OCI-LY7 (cell line): ENCODE results near the gene GNE. TPM values are rescaled to one million over a fixed set of nuclear protein-coding genes. Genes with fewer than 3 reads are reported as not detected.

Experiments used
- BruUV-seq: library from RNA; stranded (reverse); fragments of 400-500 nt; replicated peaks from 2 replicates; lab custom pipeline; 2021; lab: Mats Ljungman, UMichigan
- CTCF ChIA-PET: fragments of 300-600 bp; sonication (Branson Sonifier 250); formaldehyde crosslinking; loops from one replicate; lab custom pipeline; 2022; ENCODE audit warnings: antibody characterized with exemption; ENCODE audit not compliant: unreplicated experiment; lab: Charles Lee
- POLR2A ChIA-PET: fragments of 300-600 bp; sonication (Branson Sonifier 250); formaldehyde crosslinking; loops from one replicate; lab custom pipeline; 2022; ENCODE audit warnings: antibody characterized with exemption; lab: Charles Lee
- DNase-seq: peaks from one replicate; pipeline ENCODE4 v3.0.0-alpha.2; 2015; ENCODE audit warnings: low spot score
- H2AFZ ChIP-seq: fragments of 200-600 bp; sonication (generic), shearing (Covaris generic); 2 replicates; pipeline ENCODE4 v1.6.1; 2014; ENCODE audit warnings: mild to moderate bottlenecking, antibody characterized with exemption, low read length, moderate library complexity
- H3K27ac ChIP-seq: fragments of 200-600 bp; sonication (generic); 2 replicates; pipeline ENCODE4 v1.5.1; 2014; ENCODE audit warnings: mixed run types, low read depth, mild to moderate bottlenecking, moderate library complexity, low read length, inconsistent platforms; ENCODE audit not compliant: poor library complexity, severe bottlenecking
- H3K36me3 ChIP-seq: fragments of 200-600 bp; sonication (generic); 2 replicates; pipeline ENCODE4 v1.6.1; 2014; ENCODE audit warnings: mild to moderate bottlenecking, antibody characterized with exemption, low read length, moderate library complexity, mixed read lengths; ENCODE audit not compliant: insufficient read depth
- H3K4me1 ChIP-seq: fragments of 200-600 bp; sonication (generic); 2 replicates; pipeline ENCODE4 v1.5.1; 2014; ENCODE audit warnings: mild to moderate bottlenecking, low read length; ENCODE audit not compliant: insufficient read depth, poor library complexity, severe bottlenecking
- H3K4me2 ChIP-seq: fragments of 200-600 bp; sonication (generic); 2 replicates; pipeline ENCODE4 v1.6.1; 2014; ENCODE audit warnings: mild to moderate bottlenecking, low read length
- H3K4me3 ChIP-seq: fragments of 200-600 bp; sonication (generic); 2 replicates; pipeline ENCODE4 v1.5.1; 2014; ENCODE audit warnings: mild to moderate bottlenecking, low read depth, low read length; ENCODE audit not compliant: poor library complexity, severe bottlenecking
- H3K79me2 ChIP-seq: fragments of 200-600 bp; sonication (generic); 2 replicates; pipeline ENCODE4 v1.6.1; 2016; ENCODE audit warnings: low read depth, mild to moderate bottlenecking, low read length, moderate library complexity, mixed read lengths; ENCODE audit not compliant: insufficient read depth
- H3K9me2 ChIP-seq: fragments of 200-600 bp; sonication (generic); 2 replicates; pipeline ENCODE4 v1.6.1; 2016; ENCODE audit warnings: mild to moderate bottlenecking, low read length, mixed read lengths; ENCODE audit not compliant: insufficient read depth
- H3K9me3 ChIP-seq: fragments of 200-600 bp; sonication (generic); 2 replicates; pipeline ENCODE4 v1.6.1; 2014; ENCODE audit warnings: mild to moderate bottlenecking, mixed run types, low read length, mixed read lengths
- H4K20me1 ChIP-seq: fragments of 200-600 bp; sonication (generic); 2 replicates; pipeline ENCODE4 v1.6.1; 2014; ENCODE audit warnings: mild to moderate bottlenecking, antibody characterized with exemption, low read length, moderate library complexity, mixed read lengths; ENCODE audit not compliant: insufficient read depth
- CTCF ChIP-seq: fragments of 200-600 bp; sonication (generic); conservative IDR thresholded peaks from 2 replicates; pipeline ENCODE4 v1.5.1; 2014; ENCODE audit warnings: mild to moderate bottlenecking, antibody characterized with exemption, low read length, moderate library complexity, mixed read lengths
- EZH2phosphoT487 ChIP-seq: fragments of 200-600 bp; sonication (generic); IDR thresholded peaks from 2 replicates; pipeline ENCODE4 v1.6.1; 2018; ENCODE audit warnings: low read depth, borderline replicate concordance, mild to moderate bottlenecking, mixed run types, antibody characterized with exemption, low read length, moderate library complexity, mixed read lengths
- intact Hi-C: fragments of 100-400 bp; cut with micrococcal nuclease; formaldehyde crosslinking; loops from one replicate; pipeline ENCODE4 v1.10.0; 2022; ENCODE audit not compliant: unreplicated experiment
- total RNA-seq, 2 experiments: library from RNA; depleted of rRNA in 1 of 2; stranded (reverse); fragments of >200 nt in 1 of 2; shearing (Covaris generic) in 1 of 2; gene quantifications; 2 replicates each; pipeline ENCODE4 v1.2.3, GENCODE V29; 2014 to 2022

Gene GNE
- total RNA-seq, 2 experiments from 2014 or later = 15.5 to 27.7 TPM

GRCh38 chr9:36194326-36195000 is 63.8 kb downstream of the GNE start:
- CTCF ChIA-PET = no interaction called here
- H3K79me2 ChIP-seq = peaks cover 65% of the 10 kb centered on the region
- no peaks in the 10 kb centered on the region for H3K9me3 ChIP-seq
- BruUV-seq = no TSS peak
- H3K4me2 ChIP-seq = peak overlapping the region; percentile 10; the same call in 1 of the 2 replicates
- TF ChIP-seq EZH2phosphoT487 (no peak), CTCF (no peak)
- POLR2A ChIA-PET = no interaction called here
- H3K9me2 ChIP-seq = no peaks in the 10 kb centered on the region
- H2AFZ ChIP-seq = no peak overlapping the region
- H3K36me3 ChIP-seq = peaks cover 65% of the 10 kb centered on the region
- H3K4me1 ChIP-seq = peaks cover 34% of the 10 kb centered on the region
- DNase-seq = no peak
- no peak overlapping the region for H3K4me3 ChIP-seq
- intact Hi-C loops = loop anchor here (5.0 kb wide), 1 partner anchor 48 kb away; no protein-coding TSS in a partner anchor
- H4K20me1 ChIP-seq = peaks cover 32% of the 10 kb centered on the region
- no peak overlapping the region for H3K27ac ChIP-seq

- ChIA-PET POLR2A (interaction anchor here (0.7 to 3.9 kb wide), 2 partner anchors 13 to 332 kb away, joined by 3 to 17 read pairs; no protein-coding TSS in a partner anchor), CTCF (no interaction called here)
- peak overlapping the region; percentile 92 for H3K4me3 ChIP-seq
- H3K9me3 ChIP-seq = no peaks in the 10 kb centered on the region
- DNase-seq = no peak
- H3K9me2 ChIP-seq = no peaks in the 10 kb centered on the region
- peaks cover 65% of the 10 kb centered on the region for H3K79me2 ChIP-seq
- intact Hi-C loops = loop anchor here (5.0 kb wide), 1 partner anchor 49 kb away; no protein-coding TSS in a partner anchor
- no TSS peak for BruUV-seq
- H3K36me3 ChIP-seq = peaks cover 51% of the 10 kb centered on the region
- H2AFZ ChIP-seq = no peak overlapping the region
- H4K20me1 ChIP-seq = peaks cover 32% of the 10 kb centered on the region
- peak overlapping the region; percentile 97 for H3K4me2 ChIP-seq
- no peak overlapping the region for H3K27ac ChIP-seq
- TF ChIP-seq EZH2phosphoT487 (no peak), CTCF (no peak)
- peaks cover 34% of the 10 kb centered on the region for H3K4me1 ChIP-seq
Measured at GRCh38 chr9:36193023-36193422, 65.2 kb downstream of the GNE start.

GRCh38 chr9:36192196-36192595 is 66.1 kb downstream of the GNE start:
- no TSS peak for BruUV-seq
- POLR2A ChIA-PET = interaction anchor here (0.6 to 3.9 kb wide), 3 partner anchors 9 to 297 kb away, joined by 3 to 18 read pairs (median 17); no protein-coding TSS in a partner anchor

More at GRCh38 chr9:36192196-36192595, 66.1 kb downstream of the GNE start:
- intact Hi-C loops = loop anchor here (5.0 kb wide), 1 partner anchor 50 kb away; no protein-coding TSS in a partner anchor
- peak overlapping the region; percentile 97 for H3K4me2 ChIP-seq
- peaks cover 43% of the 10 kb centered on the region for H3K36me3 ChIP-seq
- H2AFZ ChIP-seq = no peak overlapping the region
- no peaks in the 10 kb centered on the region for H3K9me2 ChIP-seq
- DNase-seq = peak; percentile 30
- H3K4me3 ChIP-seq = peak overlapping the region; percentile 92
- H3K79me2 ChIP-seq = peaks cover 60% of the 10 kb centered on the region
- no peak overlapping the region for H3K27ac ChIP-seq
- H3K9me3 ChIP-seq = no peaks in the 10 kb centered on the region
- CTCF ChIA-PET = no interaction called here
- peaks cover 32% of the 10 kb centered on the region for H4K20me1 ChIP-seq
- no peak for TF ChIP-seq CTCF
- H3K4me1 ChIP-seq = peaks cover 39% of the 10 kb centered on the region
